ENCODE results near the gene BID.
A peak's percentile ranks its signal among the peaks of the same experiment; 100 is the strongest.

BID gene

DNA sequence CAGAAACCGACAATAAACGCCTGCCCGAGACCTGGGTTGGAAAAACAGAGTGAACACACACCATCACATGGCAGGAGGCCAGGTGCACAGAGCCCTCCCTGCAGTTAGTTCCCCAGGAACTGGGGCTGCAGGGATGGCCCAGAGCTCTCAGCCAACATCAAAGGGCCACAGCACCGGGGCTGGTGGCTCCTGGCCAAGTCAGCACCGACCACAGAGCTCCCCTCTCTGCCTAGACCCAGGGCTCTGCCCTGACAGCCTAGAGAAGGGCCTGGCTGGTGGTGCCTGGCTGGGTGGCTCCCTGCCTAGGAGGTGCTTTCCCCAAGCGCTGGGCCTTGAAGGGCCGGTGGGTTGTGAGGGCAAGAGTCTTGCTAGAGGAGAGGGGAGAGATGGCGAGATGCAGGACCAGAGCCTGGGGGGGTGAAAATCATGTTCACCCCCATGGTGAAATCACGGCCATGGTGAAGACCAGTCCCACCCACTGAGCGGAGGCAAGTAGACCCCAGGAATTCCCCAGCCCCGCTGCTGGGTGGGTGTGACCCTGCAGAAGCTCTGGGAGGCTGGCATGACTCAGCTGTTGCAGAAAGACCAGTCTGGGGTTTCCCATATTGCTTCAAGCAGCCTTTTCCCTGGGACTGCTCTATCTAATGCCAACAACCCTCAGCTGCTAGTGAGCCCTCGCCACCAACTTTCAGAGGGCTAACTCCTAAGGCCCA lies 7.2 kb upstream of the BID start:
- peak; percentile 66 for DNase-seq (ENCODE audit: low read depth)
- H3K4me3 ChIP-seq (ENCODE audit: control insufficient read depth, low read depth, low read length): no peak overlapping the region
- TF ChIP-seq, protein P1, sequence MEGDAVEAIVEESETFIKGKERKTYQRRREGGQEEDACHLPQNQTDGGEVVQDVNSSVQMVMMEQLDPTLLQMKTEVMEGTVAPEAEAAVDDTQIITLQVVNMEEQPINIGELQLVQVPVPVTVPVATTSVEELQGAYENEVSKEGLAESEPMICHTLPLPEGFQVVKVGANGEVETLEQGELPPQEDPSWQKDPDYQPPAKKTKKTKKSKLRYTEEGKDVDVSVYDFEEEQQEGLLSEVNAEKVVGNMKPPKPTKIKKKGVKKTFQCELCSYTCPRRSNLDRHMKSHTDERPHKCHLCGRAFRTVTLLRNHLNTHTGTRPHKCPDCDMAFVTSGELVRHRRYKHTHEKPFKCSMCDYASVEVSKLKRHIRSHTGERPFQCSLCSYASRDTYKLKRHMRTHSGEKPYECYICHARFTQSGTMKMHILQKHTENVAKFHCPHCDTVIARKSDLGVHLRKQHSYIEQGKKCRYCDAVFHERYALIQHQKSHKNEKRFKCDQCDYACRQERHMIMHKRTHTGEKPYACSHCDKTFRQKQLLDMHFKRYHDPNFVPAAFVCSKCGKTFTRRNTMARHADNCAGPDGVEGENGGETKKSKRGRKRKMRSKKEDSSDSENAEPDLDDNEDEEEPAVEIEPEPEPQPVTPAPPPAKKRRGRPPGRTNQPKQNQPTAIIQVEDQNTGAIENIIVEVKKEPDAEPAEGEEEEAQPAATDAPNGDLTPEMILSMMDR (IDR thresholded peaks at IDR 0.05; ENCODE audit: control insufficient read depth, insufficient read depth, low read depth, low read length, missing control alignments): no peak

- no peak for DNase-seq (ENCODE audit: low read depth)
- TF ChIP-seq, protein P1 (IDR thresholded peaks at IDR 0.05; ENCODE audit: control insufficient read depth, insufficient read depth, low read depth, low read length, missing control alignments): no peak
- no peak overlapping the region for H3K4me3 ChIP-seq (ENCODE audit: control insufficient read depth, low read depth, low read length)
Observed at GRCh38 chr22:17780741-17781318, 6.6 kb upstream of the BID start.

- no peak for DNase-seq (ENCODE audit: low read depth)
- TF ChIP-seq, protein P1 (IDR thresholded peaks at IDR 0.05; ENCODE audit: control insufficient read depth, insufficient read depth, low read depth, low read length, missing control alignments): no peak
- H3K4me3 ChIP-seq (ENCODE audit: control insufficient read depth, low read depth, low read length): no peak overlapping the region
Observed at GRCh38 chr22:17780116-17780740, 6.0 kb upstream of the BID start.

GRCh38 chr22:17779286-17780115 lies 5.2 kb upstream of the BID start:
- TF ChIP-seq, protein P1 (IDR thresholded peaks at IDR 0.05; ENCODE audit: control insufficient read depth, insufficient read depth, low read depth, low read length, missing control alignments): no peak
- H3K4me3 ChIP-seq (ENCODE audit: control insufficient read depth, low read depth, low read length): no peak overlapping the region
- no peak for DNase-seq (ENCODE audit: low read depth)

GRCh38 chr22:17778412-17778976 lies 4.2 kb upstream of the BID start:
- TF ChIP-seq, protein P1 (IDR thresholded peaks at IDR 0.05; ENCODE audit: control insufficient read depth, insufficient read depth, low read depth, low read length, missing control alignments): no peak
- no peak overlapping the region for H3K4me3 ChIP-seq (ENCODE audit: control insufficient read depth, low read depth, low read length)
- DNase-seq (ENCODE audit: low read depth): no peak

GRCh38 chr22:17777717-17778044 lies 3.4 kb upstream of the BID start:
- no peak overlapping the region for H3K4me3 ChIP-seq (ENCODE audit: control insufficient read depth, low read depth, low read length)
- TF ChIP-seq, protein P1 (IDR thresholded peaks at IDR 0.05; ENCODE audit: control insufficient read depth, insufficient read depth, low read depth, low read length, missing control alignments): no peak
- DNase-seq (ENCODE audit: low read depth): no peak
